SKM-1 (cell line): Measurements from ENCODE around the gene CYP2W1.

Experiments used
- DNase-seq: peaks from one replicate; lab custom pipeline; 2025; ENCODE audit not compliant: unreplicated experiment; lab: John Stamatoyannopoulos, UW

Gene CYP2W1

DNA sequence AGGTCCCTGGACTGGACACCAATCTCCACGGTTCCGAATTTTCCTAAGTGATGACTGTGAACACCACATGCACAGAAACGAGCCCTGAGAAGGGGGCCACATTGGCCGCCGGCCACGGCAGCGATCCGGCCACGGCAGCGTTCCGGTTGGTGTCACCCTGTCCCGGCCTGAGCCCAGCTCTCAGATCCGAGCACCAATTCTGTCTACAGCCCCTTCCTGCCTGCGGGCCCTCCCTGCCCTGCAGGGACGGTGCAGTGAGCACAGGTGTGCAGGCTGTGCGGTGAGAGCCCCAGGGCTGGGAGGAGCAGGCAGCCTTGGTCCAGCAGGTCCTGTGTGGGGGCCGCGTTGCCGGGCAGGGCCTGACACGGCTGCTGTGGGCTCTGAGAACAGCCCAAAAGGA is 31.7 kb downstream of the CYP2W1 start:
- no peak for DNase-seq

DNA sequence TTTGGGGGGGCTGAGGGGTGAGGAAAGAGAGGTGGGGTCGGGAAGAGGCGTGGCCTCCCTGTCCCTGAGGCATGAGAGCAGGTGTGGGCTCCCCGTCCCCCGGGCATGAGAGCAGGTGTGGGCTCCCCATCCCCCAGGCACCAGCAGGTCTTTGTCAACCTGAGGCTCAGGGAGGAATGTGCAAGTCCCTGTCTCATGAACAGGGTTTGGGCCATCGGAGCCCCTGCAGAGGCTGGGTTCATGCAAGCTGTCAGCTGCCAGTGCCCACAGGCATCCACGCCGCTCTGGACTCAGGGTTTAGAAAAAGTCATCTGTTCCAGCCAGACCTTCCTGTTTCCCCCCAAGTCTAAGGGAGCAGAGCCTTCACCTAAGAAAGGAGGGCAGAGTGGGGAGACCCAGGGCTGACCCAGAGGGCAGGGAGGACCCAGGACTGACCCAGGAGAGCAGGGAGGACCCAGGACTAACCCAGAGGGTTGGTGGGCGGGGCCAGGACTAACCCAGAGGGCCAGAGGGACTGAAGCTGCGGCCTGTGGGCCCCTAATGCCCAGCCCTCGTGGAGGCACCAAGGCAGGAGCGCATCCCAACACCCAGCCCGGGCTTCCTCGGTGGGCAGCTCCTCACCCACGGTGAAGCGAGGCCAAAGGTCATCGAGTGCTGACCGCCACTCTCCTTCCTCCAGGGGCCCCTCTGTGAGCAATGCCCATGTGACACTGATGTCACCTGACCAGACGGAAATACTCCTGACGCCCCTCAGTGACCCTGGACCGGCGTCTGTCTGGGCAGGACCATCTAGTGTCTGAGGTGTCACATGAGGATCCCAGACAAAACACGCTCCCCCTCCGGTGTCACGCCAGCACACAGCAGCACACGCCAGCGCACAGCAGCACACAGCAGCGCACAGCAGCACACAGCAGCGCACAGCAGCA is 32.5 kb downstream of the CYP2W1 start:
- no peak for DNase-seq

DNA sequence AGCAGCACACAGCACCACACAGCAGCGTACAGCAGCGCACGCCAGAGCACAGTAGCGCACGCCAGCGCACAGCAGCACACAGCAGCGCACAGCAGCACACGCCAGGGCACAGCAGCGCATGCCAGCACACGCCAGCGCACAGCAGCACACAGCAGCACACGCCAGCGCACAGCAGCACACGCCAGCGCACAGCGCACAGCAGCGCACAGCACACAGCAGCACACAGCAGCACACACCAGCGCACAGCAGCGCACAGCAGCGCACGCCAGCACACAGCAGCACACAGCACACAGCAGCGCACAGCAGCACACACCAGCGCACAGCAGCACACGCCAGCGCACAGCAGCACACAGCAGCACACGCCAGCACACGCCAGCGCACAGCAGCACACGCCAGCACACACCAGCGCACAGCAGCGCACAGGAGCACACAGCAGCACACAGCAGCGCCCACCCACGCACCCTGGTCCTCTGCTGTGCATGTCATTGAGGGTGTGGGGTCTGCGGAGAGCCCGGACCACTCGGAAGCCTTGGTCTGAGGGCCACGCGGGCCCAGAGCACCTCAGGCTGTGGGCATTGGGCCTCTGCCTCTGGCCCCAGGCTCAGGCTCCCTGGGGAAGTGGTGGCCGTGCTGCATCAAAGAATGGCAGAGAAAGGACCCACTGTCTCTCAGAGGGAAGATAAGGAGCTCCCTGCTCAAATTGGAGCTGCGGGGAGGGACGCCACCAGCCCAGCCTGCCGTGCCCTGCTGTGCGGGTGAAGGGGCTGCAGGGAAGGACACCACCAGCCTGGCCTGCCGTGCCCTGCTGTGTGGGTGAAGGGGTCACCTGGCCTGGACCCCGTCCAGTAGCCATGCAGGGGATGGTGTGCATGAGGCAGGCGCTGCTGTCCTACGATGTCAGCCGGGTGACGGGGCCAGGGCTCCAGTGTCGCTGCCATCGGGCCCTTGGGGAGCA is 33.9 kb downstream of the CYP2W1 start:
- DNase-seq: no peak

DNA sequence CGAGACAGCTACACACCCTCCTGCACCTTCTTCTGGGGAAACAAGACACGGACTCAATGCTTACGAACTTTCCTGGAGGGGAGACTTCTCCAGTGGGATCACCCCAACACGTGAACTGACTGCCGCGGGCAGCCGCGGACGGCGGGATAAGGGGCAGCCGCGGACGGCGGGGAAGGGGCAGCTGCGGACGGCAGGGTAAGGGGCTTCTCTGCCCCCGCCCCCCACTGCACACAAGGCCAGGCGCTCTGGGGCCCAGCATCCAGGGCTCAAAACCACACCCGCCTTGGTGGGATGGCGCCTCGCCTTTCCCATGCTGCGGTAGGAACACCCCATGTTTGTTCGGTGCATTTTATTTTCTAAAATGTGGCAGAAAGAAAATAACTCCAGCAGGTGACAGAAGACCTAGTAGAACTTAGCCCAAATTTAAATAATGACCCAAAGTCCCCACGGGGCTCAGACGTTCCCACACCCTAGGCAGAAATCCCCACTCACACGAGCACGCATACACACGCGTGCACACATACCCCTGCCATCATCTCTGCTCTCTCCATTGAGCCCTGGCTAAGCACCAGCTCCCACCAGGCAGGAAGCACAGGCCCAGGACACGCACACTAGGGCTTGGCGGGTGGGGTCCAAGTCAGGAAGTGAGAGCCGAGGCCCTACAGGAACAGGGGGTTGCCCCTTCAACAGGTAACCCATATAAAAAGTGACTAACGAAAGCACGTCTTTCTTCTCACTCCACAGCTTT is 34.8 kb downstream of the CYP2W1 start:
- no peak for DNase-seq

DNA sequence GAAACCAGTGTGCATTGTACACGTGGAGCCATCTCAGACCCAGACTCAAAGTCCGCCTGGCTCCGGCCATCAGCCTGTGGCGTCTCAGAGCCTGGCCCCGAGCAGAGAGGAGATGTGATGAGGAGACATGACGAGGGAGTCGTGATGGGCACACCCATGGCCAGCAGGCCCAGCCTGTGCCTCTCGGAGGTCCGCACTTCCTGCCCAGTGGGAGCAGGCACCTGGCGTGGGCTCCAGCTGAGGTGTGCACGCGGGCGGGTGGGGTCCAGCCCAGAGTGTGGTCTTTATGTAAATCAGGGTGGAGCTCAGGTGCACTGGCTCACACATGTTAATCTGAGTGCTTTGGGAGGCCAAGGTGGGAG is 35.3 kb downstream of the CYP2W1 start:
- no peak for DNase-seq

DNA sequence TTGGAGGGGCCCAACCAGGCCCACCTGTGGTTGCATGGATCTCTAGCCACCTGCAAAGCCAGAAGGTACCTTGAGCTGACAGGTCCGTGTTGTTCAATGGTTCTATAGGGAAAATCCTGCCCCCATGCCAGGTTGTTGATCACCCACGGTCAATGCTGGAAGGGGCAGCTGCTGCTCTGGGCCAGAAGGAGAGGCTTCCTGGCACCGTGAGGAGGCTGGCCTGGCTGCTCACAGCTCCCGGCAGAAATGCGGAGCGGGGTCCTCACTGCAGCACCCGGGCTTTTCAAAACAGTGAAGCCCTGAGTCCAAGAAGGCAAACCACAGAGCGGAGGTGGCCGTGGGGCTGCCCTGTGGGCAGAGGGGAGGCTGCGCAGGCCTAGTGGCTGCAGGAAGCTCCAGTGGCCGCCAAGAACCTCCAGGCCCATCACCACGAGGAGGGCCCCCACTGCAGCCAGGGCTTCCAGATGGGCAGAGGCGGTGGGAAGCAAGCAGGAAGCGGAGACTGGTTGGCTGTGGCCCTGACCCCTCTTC is 36.3 kb downstream of the CYP2W1 start:
- DNase-seq: no peak

DNA sequence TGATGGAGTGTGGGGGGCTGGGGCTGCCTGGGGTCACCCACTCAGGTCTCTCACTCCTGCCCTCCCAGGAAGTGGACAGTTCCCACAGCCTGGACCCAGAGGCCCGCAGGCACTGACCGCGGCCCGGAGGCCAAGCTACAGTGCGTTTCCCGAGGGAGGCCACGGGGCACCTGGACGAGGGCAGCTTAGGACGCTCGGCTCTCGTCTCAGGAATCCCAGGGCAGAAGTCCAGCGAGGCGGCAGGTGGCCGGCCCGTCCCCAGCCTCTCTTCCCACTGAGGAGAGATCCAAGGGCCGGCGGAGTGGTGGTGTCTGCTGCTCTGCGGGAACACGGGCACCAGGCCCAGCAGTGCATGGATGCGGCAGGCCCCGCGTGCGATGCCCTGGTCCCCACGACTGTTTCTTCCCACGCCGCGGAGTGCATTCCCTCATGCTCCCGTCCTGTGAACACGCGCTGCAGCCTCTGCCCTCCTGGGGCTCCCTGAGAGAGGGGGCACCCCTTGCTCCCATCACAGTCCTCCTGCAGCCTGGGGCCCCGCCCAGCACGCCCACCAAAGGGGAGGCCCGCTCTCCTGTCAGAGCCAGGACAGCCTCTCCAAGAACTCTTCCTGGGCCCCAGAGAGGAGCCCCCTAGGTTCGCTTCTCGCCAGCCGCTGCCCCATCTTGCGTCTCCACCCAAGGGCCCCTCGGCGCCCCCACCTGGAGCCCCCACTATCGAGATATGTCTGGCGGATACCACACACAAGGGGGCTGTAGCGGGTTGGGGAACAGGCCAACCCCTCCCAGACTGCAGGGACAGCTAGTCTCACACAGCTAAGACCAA is 37.0 kb downstream of the CYP2W1 start:
- no peak for DNase-seq

DNA sequence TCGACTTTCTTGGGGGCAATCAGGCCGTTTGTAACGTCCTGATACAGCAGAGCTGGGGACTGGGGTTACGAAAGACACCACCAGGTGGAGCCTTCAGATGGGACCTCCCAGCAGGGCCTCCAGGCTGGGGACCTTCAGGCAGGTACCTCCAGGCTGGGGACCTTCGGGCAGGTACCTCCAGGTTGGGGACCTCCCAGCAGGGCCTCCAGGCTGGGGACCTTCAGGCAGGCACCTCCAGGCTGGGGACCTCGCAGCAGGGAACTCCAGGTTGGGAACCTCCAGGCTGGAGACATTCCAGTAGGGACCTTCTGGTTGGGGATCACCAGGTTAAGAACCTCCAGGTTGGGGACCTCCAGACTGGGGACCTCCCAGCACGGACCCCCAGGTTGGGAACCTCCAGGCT is 37.9 kb downstream of the CYP2W1 start:
- DNase-seq: no peak

DNA sequence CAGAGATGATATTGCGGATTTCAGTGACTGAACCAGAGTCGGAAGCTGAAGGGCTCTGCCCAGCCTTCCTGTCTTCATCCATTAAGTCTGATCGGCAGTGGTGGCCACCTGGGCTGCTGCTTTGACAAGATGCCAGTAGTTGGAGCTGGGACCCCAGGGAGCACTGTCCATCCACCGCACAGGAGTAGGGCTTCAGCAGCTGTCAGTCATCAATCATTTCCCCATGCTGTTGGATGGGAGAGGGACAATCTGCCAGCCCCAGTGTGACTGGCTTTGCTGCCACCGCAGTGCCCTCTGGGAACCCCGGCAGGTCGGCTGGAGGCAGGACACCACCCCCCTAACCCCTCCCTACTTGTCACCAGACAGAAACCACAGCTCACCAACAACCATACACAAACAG is 38.4 kb downstream of the CYP2W1 start:
- no peak for DNase-seq

DNA sequence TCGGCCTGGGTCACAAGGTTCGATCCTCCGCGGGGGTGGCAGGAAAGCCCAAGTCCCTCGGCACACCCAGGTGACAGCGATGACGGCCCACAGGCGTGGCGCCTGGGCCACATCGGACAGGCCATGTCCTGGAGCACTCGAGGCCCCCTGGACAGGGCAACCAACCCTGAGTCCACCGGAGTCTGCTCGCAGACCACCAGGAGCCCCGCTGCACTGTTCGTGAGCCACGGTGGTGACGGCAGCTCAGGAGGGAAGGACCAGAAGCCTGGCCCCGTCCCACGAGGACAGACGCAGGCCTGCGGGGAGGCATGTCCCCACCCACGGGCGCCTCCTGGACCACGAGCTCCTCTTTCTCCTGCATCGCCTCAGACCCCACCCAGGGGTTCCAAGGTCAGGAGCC is 39.0 kb downstream of the CYP2W1 start:
- no peak for DNase-seq

DNA sequence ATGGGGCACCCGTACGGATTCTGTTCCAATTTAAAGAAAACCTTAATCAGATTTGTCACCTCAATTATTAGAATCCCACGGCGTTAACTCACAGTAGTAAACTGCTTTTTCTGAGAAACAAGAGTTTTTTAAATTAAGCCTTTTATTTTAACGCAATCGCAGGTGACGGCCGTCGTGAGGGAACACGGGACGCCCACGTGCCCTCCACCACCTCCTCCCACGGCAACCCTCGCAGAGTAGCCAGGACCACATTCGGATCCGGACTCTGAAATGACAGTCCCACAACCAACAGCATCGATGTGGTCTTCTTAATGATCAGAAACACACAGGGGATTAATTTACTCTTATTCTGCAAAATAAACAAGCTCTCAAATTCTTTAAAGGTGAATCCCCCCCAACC is 39.4 kb downstream of the CYP2W1 start:
- DNase-seq: no peak

DNA sequence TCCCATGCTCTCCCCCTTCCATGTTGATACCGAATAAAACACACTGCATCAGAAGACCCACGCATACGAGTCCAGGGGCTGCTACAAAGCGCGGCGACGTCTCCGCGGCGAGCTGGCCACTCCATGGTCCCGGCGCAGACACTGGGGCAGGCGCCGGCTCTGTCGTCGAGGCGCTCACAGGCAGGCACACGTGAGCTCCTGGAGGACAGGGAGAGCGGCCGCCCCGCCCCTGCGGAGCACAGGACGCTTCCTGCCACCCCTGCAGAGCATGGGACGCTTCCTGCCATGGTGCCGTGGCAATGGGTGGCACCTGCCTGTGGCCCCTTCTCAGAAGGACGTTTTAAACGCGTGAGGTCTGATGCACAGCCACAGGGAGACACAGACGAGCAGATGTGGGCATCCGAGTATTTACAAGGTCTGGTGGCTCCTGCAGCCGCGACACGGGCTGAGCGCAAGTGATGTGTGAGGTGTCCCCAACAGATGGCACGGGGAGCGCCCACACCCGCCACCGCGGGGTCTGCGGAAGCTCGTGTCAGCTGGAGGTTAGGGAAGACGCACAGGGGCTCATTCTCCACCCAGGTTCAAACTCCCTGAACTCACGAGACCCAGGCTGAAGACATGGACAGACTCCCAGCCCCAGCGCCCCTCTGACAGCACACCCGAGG is 40.0 kb downstream of the CYP2W1 start:
- DNase-seq: no peak

DNA sequence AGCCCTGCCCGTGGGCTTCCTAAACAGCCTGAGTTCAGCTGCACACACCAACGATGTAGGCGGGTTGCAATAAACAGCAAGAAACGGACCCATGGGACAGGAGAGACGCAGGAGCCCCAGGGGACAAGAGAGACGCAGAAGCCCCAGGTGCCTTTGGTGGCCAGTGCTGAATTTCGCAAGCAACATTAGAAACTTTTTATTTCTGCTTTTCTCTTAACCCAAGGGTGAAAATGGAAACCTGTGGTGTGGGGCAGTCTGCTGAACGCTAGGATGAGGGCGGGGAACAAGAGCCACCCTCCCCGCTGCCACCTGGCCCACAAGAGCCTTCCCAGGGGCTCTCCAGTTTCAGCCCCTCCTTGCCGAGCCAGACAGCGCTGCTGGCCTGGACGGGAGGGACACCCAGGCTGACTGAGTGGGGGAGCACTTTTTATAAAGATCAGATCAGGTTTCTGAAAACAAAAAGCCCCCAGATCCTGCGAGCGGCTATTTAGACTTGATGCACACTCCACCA is 41.4 kb downstream of the CYP2W1 start:
- peak; percentile 61 for DNase-seq

DNA sequence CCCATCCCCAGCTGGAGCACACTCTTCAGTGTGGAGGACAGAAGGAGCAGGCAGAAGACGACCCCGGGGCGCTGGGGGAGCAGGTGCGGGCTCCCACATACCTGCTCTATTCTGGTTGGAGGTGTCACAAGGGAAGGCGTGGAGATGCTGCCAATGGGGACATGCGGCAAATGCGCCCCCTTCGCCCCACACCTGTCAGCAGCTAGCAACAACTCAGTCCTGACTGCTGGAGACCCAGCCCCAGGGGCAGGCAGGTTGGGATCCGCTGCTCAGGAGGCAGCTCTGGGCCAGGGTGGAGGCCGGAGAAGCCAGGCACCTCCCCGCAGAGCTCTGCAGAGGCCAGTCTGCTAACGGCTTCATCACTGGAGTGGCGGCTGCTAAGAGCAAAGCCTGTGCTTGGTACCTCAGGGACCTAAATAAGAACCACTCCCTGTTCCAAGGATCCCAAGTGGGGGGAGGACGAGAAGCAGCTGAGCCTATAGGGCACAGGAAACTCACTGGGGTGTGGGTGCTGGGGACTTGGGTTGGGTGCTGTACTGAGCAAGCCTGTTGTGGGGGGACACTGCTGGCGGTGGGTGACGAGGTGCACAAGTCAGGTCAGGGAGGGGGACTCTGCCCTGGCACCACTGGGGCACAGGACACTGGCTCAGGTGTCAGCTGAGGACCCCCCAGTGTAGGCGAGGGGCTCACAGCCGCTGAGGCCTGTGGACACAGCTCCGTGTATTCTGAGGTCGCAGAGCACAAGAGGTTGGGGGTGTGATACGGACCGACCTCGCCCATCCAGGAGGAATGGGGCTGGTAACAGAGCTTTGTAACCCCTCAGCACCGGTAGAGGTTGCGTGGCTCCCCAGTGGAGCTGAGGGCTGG is 42.1 kb downstream of the CYP2W1 start:
- no peak for DNase-seq

DNA sequence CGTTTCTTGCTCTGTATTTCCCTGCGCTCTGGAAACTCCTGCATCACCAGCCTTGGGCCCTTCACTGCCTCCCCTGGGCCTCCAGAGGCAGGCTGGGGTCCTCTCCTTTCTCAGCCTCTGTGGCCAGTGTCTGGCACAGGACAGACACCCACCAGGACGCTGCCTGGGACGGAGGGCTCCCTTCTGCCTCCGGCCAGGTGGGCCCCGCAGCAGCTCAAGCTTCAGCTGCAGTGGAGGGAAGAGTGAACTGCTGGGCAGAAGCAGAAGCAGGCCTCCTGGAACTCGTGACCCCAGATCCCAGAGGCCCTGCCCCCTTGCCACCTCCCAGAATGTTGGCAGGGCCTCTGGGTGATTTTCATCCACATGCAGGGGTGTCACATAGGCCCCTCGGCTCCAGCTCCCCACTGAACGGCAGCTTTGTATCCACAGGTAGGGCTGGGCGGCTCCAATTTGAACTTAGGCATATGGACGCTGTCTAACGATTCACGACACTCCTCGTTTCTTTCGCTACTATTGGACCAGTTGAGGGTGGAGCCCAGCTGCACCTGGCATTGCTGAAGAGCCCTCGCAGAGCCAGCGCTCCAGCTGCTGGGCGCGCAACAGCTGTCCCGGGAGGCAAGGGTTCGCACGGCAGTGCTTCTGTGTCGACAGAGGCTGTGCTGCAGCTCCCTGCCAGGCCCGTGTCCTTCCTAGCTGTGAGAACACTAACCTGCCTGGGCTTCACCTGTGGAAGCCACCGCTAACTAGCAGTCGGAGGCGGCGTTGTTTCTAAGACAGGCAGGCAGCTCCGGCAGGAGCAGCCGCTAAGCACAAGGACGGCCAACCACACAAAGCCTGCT is 43.0 kb downstream of the CYP2W1 start:
- DNase-seq: no peak

DNA sequence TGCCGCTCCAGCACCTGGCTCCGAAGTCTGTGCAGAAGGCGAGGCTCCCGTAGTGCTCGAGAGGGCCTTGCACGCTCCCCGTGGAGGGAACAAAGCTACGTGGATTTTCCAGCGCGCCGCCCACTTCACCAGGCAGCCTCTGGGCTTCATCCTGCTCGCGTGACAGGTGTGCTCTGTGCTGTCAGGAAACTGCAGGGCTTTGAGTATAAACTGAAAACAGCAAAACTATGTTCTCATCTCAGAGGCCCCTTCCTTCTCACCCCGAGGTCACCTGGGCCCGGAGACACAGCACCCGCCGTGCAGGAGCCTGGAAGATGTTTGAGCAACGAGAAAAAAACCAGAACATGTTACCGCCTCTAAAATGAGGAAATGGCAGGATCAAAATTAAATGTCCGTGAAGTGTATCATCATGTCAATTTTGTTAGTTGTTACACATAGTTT is 43.8 kb downstream of the CYP2W1 start:
- DNase-seq: no peak

DNA sequence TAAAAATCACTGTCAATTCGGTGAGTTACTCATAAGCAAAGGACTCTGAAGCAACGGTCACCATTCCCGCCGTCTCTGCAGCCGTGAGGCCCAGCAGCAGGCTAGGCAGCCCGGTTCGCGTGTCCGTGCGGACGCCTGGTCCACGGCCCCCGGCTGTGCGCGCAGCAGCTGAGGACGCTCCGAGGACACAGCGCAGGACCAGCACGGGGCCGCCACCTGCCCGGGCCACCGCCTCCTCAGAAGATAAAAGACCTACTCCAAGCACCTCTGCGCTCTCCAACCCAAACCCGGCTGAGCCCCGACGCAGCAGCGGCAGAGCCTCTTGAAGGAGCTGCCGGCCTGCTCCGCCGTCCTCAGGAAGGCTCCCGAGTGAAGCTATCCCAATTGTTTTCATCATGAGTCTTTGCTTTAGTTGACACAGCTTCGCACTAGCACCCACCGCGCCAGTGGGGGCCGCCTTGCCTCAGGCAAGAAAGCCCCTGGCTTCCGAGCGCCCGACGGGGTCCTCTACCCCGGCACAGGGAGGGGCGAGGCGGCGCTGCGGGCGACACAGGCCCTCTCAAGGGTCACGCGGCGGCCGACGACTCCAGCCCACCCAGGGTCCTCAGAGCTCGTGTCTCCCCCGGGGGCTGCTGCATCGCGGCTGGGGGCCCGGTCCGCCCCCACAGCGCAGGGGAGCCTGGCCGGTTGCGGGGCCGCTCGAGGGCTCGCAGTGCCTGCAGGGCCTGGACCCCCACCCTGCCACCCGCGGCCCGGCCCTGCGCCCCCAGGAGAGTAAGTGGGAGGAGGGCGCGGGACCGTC is 44.5 kb downstream of the CYP2W1 start:
- DNase-seq: no peak
